ENCODE data around the gene B3GLCT. TPM values are rescaled to one million over a fixed set of nuclear protein-coding genes. Genes with fewer than 3 reads are reported as not detected.

The B3GLCT gene
- total and polyA plus RNA-seq, 8 donors, result 1.5 to 3.4 (median 2.0) TPM

DNA sequence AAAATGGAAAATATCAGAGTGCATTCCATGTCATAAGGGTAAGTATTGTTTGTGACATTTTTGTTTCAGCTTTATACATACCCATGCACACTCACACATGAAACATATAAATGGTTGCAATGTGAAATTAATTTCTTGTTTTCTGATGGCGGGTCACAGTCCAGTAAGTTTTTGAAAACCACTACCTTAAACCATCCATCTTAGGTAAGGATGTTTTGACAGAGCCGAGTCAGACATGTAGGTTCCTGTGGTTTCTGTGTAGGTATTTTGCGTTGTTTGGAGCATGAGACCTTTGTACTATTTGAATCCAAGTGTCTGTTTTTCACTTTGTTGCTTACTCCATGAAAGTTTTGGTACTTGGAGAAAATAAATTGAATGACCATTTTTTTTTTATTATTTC is 121.7 kb downstream of the B3GLCT start:
- H3K27ac ChIP-seq, result no peak overlapping the region
- intact Hi-C loops (cut with DNase I), result no loop called here
- no peaks in the 10 kb centered on the region for H3K27me3 ChIP-seq
- 94 to 97% methylated on average over 3 of the region's 3 CpGs for WGBS, 2 donors
- no peaks in the 10 kb centered on the region for H3K9me3 ChIP-seq
- no peaks in the 10 kb centered on the region for H3K36me3 ChIP-seq
- ATAC-seq (no peak), FAIRE-seq (no peak), DNase-seq (no peak)
- no peak for TF ChIP-seq CTCF (IDR thresholded peaks at IDR 0.05)
- H3K4me3 ChIP-seq, result no peak overlapping the region
- no peaks in the 10 kb centered on the region for H3K4me1 ChIP-seq

DNA sequence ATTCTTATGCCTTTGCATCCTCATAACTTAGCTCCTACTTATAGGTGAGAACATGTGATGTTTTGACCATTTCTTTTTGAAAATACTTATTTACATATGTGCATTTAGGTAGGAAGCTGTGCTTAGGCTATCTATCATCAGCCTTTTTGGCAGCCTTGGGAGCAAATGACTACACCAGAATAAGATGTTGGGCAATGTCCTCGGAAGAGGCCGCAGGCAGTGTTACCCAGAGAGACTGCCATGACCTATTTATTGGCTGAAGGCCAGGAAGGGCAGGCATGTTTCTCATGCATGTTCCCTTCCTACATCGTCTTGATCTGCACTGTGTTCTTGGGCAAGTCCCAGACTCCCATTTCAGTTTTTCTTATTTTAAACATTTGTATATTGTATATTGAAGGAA is 122.3 kb downstream of the B3GLCT start:
- no peaks in the 10 kb centered on the region for H3K36me3 ChIP-seq
- no peaks in the 10 kb centered on the region for H3K27me3 ChIP-seq
- intact Hi-C loops (cut with DNase I), result no loop called here
- no peak overlapping the region for H3K27ac ChIP-seq
- TF ChIP-seq CTCF (IDR thresholded peaks at IDR 0.05), result no peak
- no peak overlapping the region for H3K4me3 ChIP-seq
- FAIRE-seq, result no peak
- ATAC-seq, result peak in 2 of 4 donors; percentile 25 to 31
- H3K9me3 ChIP-seq, result no peaks in the 10 kb centered on the region
- no peaks in the 10 kb centered on the region for H3K4me1 ChIP-seq
- WGBS, 2 donors, result 71% methylated on average over 3 of the region's 3 CpGs
- no peak for DNase-seq

DNA sequence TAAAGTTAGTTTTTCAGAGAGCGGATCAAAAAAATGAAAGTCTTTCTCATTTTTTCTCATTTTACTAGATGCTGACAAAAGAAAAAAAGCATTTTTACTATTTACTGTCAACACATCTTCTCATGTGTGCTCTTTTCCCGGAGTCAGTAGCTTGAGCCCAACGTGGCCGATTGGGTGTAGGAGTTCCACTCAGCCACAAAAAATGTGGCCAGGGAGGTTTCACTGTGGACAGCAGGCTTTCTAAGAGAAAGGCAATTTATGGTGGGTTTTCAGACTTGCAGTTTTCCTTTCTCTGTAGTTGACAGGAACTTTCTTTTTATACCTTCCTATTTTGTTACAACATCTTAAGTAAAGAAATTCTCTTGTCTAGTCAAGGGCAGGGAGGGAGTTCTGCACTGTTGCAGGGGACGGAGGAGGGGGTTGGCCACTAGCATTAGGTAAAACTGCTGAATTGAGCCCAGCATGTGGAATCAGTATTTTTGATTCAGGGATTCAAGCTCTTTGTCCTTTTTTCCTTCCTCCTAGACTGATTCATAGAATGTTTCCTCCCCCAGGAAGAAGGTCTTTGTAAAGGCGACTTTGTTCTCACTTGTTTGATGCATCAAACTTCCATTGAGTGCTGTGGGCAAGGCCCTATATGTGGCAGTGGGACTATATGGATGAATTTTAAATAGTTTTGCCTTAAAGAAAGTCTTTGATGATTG is 123.1 kb downstream of the B3GLCT start:
- Histone ChIP-seq H3K4me3 (no peak overlapping the region), H3K27me3 (no peaks in the 10 kb centered on the region), H3K4me1 (no peaks in the 10 kb centered on the region), H3K9me3 (no peaks in the 10 kb centered on the region), H3K36me3 (no peaks in the 10 kb centered on the region), H3K27ac (no peak overlapping the region)
- no peak for FAIRE-seq
- DNase-seq, result no peak
- TF ChIP-seq CTCF (IDR thresholded peaks at IDR 0.05), result no peak
- 95 to 96% methylated on average over 6 of the region's 6 CpGs for WGBS, 2 donors
- no peak for ATAC-seq
- intact Hi-C loops (cut with DNase I), result no loop called here

GRCh38 chr13:31327182-31327860 is 127.5 kb downstream of the B3GLCT start:
- H3K4me3 ChIP-seq, result no peak overlapping the region
- no peaks in the 10 kb centered on the region for H3K27me3 ChIP-seq
- no peak for ATAC-seq
- no peak for DNase-seq
- intact Hi-C loops (cut with DNase I), result no loop called here
- no peak for FAIRE-seq
- H3K9me3 ChIP-seq, result no peaks in the 10 kb centered on the region
- no peak for TF ChIP-seq CTCF (IDR thresholded peaks at IDR 0.05)
- H3K27ac ChIP-seq, result no peak overlapping the region
- 89 to 90% methylated on average over 7 of the region's 7 CpGs for WGBS, 2 donors
- H3K36me3 ChIP-seq, result peaks cover 0 to 4% (median 0%) of the 10 kb centered on the region in 3 donors
- H3K4me1 ChIP-seq, result no peaks in the 10 kb centered on the region

Measured in pancreas (tissue), 10 donors.